ENCODE data around the gene DCUN1D3. TPM values are rescaled to one million over a fixed set of nuclear protein-coding genes. Genes with fewer than 3 reads are reported as not detected.

DCUN1D3 gene
- total and polyA plus RNA-seq, 3 donors from 2014 or later = 15.2 to 19.5 (median 16.5) TPM

GRCh38 chr16:20875355-20875650, 24.9 kb downstream of the DCUN1D3 start:
- no peak overlapping the region for H3K4me3 ChIP-seq
- peaks cover 9% of the 10 kb centered on the region for H3K4me1 ChIP-seq
- no peaks in the 10 kb centered on the region for H3K27me3 ChIP-seq
- no peak for DNase-seq
- no peaks in the 10 kb centered on the region for H3K9me3 ChIP-seq
- TF ChIP-seq POLR2A (IDR thresholded peaks at IDR 0.05) = no peak
- TF ChIP-seq CTCF (IDR thresholded peaks at IDR 0.05) = no peak
- no peaks in the 10 kb centered on the region for H3K36me3 ChIP-seq (ENCODE audit: low read depth, missing control alignments)
- H3K27ac ChIP-seq = no peak overlapping the region
- intact Hi-C loops (cut with DNase I; ENCODE audit: low total_unique reads) = no loop called here
- 85 to 92% methylated on average over 1 of the region's 1 CpG for WGBS, 2 donors

- Histone ChIP-seq H3K36me3 (ENCODE audit: low read depth, missing control alignments) (no peaks in the 10 kb centered on the region), H3K4me1 (peaks cover 16% of the 10 kb centered on the region), H3K27ac (no peak overlapping the region), H3K27me3 (no peaks in the 10 kb centered on the region), H3K4me3 (no peak overlapping the region), H3K9me3 (no peaks in the 10 kb centered on the region)
- intact Hi-C loops (cut with DNase I; ENCODE audit: low total_unique reads) = no loop called here
- TF ChIP-seq CTCF (IDR thresholded peaks at IDR 0.05) = no peak
- TF ChIP-seq POLR2A (IDR thresholded peaks at IDR 0.05) = no peak
- 64 to 93% methylated on average over 4 of the region's 4 CpGs for WGBS, 2 donors
- DNase-seq = no peak
Measured at GRCh38 chr16:20874088-20874581, 26.0 kb downstream of the DCUN1D3 start.

GRCh38 chr16:20873331-20873730, 26.8 kb downstream of the DCUN1D3 start:
- Histone ChIP-seq H3K9me3 (no peaks in the 10 kb centered on the region), H3K4me1 (peaks cover 24% of the 10 kb centered on the region), H3K36me3 (ENCODE audit: low read depth, missing control alignments) (no peaks in the 10 kb centered on the region), H3K27ac (no peak overlapping the region), H3K27me3 (no peaks in the 10 kb centered on the region), H3K4me3 (no peak overlapping the region)
- TF ChIP-seq CTCF (IDR thresholded peaks at IDR 0.05) = no peak
- no peak for TF ChIP-seq POLR2A (IDR thresholded peaks at IDR 0.05)
- no peak for DNase-seq
- intact Hi-C loops (cut with DNase I; ENCODE audit: low total_unique reads) = no loop called here
- WGBS, 2 donors = 88 to 94% methylated on average over 3 of the region's 3 CpGs

- Histone ChIP-seq H3K4me1 (peaks cover 27% of the 10 kb centered on the region), H3K9me3 (no peaks in the 10 kb centered on the region), H3K27ac (peak overlapping the region in 1 of 2 donors; percentile 41), H3K36me3 (ENCODE audit: low read depth, missing control alignments) (no peaks in the 10 kb centered on the region), H3K4me3 (no peak overlapping the region), H3K27me3 (no peaks in the 10 kb centered on the region)
- WGBS, 2 donors = 77 to 86% methylated on average over 9 of the region's 9 CpGs
- no peak for TF ChIP-seq POLR2A (IDR thresholded peaks at IDR 0.05)
- no peak for TF ChIP-seq CTCF (IDR thresholded peaks at IDR 0.05)
- no peak for DNase-seq
- intact Hi-C loops (cut with DNase I; ENCODE audit: low total_unique reads) = no loop called here
Measured at GRCh38 chr16:20871941-20872815, 28.0 kb downstream of the DCUN1D3 start.

GRCh38 chr16:20871258-20871657, 28.9 kb downstream of the DCUN1D3 start:
- DNase-seq = no peak
- Histone ChIP-seq H3K27ac (peak overlapping the region in 1 of 2 donors; percentile 41), H3K9me3 (no peaks in the 10 kb centered on the region), H3K36me3 (ENCODE audit: low read depth, missing control alignments) (no peaks in the 10 kb centered on the region), H3K4me3 (no peak overlapping the region), H3K27me3 (no peaks in the 10 kb centered on the region), H3K4me1 (peaks cover 33% of the 10 kb centered on the region)
- intact Hi-C loops (cut with DNase I; ENCODE audit: low total_unique reads) = no loop called here
- TF ChIP-seq POLR2A (IDR thresholded peaks at IDR 0.05) (no peak), CTCF (IDR thresholded peaks at IDR 0.05) (no peak)
- 54 to 79% methylated on average over 2 of the region's 2 CpGs for WGBS, 2 donors

All from testis (tissue), 3 donors.